ENCODE measurements around the gene PCYT1A.

- no peak for TF ChIP-seq MAX (CRISPR knock-in tag; IDR thresholded peaks at IDR 0.05)
- TF ChIP-seq CTCF (IDR thresholded peaks at IDR 0.05) = no peak
- no peak for TF ChIP-seq NR2C2 (CRISPR knock-in tag; IDR thresholded peaks at IDR 0.05)
- TF ChIP-seq ZNF423 (CRISPR knock-in tag; IDR thresholded peaks at IDR 0.05) = no peak
- no peak for TF ChIP-seq ATF3 (CRISPR knock-in tag; conservative IDR thresholded peaks at IDR 0.05)
- TF ChIP-seq E2F4 (CRISPR knock-in tag; IDR thresholded peaks at IDR 0.05; ENCODE audit: borderline replicate concordance, low read depth) = no peak
- no peak for TF ChIP-seq CREM (CRISPR knock-in tag; IDR thresholded peaks at IDR 0.05)
- no peak for TF ChIP-seq JUN (CRISPR knock-in tag; IDR thresholded peaks at IDR 0.05)
- TF ChIP-seq STAT6 (CRISPR knock-in tag; conservative IDR thresholded peaks at IDR 0.05; ENCODE audit: low read depth) = no peak
- no peak for TF ChIP-seq ZBTB43 (CRISPR knock-in tag; IDR thresholded peaks at IDR 0.05)
- TF ChIP-seq EMX1 (CRISPR knock-in tag; IDR thresholded peaks at IDR 0.05) = no peak
- no peak for TF ChIP-seq NFE2L1 (CRISPR knock-in tag; IDR thresholded peaks at IDR 0.05)
These were observed 78.4 kb downstream of the PCYT1A start for GRCh38 chr3:196208942-196209695.
